BLaER1 treated with 17β-estradiol and CSF1 and Interleukin-3, amounts not matched to agents 10 nM and 100 nM (cell line): Measurements from ENCODE around the gene IDH2.

Experiments
- H3K27ac ChIP-seq, 11 experiments: shearing (Covaris generic); formaldehyde crosslinking; 2 replicates each; pipeline ENCODE4 v1.8.1; 2022
- H3K27me3 ChIP-seq, 11 experiments: shearing (Covaris generic); formaldehyde crosslinking; 2 replicates each; pipeline ENCODE4 v1.8.1; 2022
- H3K36me3 ChIP-seq, 11 experiments: shearing (Covaris generic); formaldehyde crosslinking; 2 replicates each; pipeline ENCODE4 v1.8.1; 2022
- H3K4me1 ChIP-seq, 10 experiments: shearing (Covaris generic); formaldehyde crosslinking; 2 replicates each; pipeline ENCODE4 v1.8.1; 2022
- H3K4me2 ChIP-seq, 11 experiments: shearing (Covaris generic); formaldehyde crosslinking; 2 replicates each; pipeline ENCODE4 v1.8.1; 2022
- H3K4me3 ChIP-seq, 10 experiments: shearing (Covaris generic); formaldehyde crosslinking; 2 replicates each; pipeline ENCODE4 v1.8.1; 2022
- H3K9ac ChIP-seq, 11 experiments: shearing (Covaris generic); formaldehyde crosslinking; 2 replicates each; pipeline ENCODE4 v1.8.1; 2022
- H3K9me3 ChIP-seq, 11 experiments: shearing (Covaris generic); formaldehyde crosslinking; replicated peaks in 1 of 11; 2 replicates each; pipeline ENCODE4 v1.8.1; 2022
- H4K20me1 ChIP-seq, 11 experiments: shearing (Covaris generic); formaldehyde crosslinking; 2 replicates each; pipeline ENCODE4 v1.8.1; 2022
- Cebpa-rat ChIP-seq, 11 experiments: shearing (Covaris generic); IDR thresholded peaks; 2 replicates each; pipeline ENCODE4 v1.8.1; 2022

Gene IDH2

DNA sequence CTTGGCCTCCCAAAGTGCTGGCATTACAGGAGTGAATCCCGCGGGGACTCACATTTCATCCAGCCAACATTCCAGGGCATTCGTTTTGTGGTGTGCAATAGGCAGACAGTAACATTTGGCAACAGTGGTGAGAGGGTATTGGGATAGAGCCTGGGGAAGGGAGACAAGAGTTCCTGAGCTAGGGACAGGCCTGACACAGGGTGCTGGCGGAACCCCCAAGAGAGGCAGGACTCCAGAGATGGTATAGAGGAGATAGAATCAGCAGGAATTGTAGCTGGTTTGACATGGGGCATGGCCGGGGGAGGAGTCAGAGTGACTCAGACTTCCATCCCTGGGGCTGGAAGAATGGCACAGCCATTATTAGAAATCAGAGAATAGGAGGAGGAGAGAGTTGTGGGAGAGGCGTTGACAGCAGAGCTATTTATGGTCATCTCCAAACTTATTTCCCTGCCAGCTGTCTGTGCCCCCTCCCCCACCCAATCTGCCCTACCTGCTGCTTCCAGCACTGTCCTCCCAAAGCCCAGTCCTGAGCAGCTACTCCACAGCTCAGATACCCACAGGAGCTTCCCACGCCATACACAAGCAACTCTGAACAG, 4.4 kb upstream of the IDH2 start:
- H3K27me3 ChIP-seq: peaks cover 6 to 16% (median 15%) of the 10 kb centered on the region in 11 experiments; a peak in 15 of 22 replicates
- no peak overlapping the region for H3K27ac ChIP-seq
- H3K4me3 ChIP-seq: no peak overlapping the region
- peaks cover 12 to 24% (median 18%) of the 10 kb centered on the region in 10 experiments; a peak in 19 of 20 replicates for H3K4me1 ChIP-seq
- H3K9me3 ChIP-seq: no peaks in the 10 kb centered on the region
- no peak for TF ChIP-seq Cebpa-rat (IDR thresholded peaks at IDR 0.05)
- peak overlapping the region in 6 of 11 experiments; percentile 5 to 58 (median 29); a peak in 9 of 22 replicates for H3K4me2 ChIP-seq
- no peak overlapping the region for H3K9ac ChIP-seq
- no peaks in the 10 kb centered on the region for H3K36me3 ChIP-seq
- no peaks in the 10 kb centered on the region for H4K20me1 ChIP-seq

DNA sequence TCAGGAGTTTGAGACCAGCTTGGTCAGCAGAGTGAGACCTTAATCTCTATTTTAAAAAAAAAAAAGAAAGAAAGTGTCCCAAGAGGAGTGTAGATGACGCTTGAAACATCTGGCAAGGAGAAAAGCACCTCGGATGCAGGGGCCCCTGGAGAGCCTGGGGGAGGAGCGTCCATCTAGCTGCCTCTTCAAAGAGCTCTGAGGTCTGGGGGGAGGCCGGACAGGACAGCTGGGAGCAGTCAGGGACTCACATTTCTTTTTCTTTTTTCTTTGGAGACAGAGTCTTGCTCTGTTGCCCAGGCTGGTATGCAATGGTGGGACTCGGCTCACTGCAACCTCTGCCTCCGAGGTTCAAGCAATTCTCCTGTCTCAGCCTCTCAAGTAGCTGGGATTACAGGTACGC, 3.3 kb upstream of the IDH2 start:
- Histone ChIP-seq H3K4me1 (peaks cover 22 to 34% (median 28%) of the 10 kb centered on the region in 10 experiments), H3K4me2 (peak overlapping the region in 4 of 11 experiments; percentile 26 to 38 (median 33); a peak in 7 of 22 replicates), H3K27me3 (peaks cover 6 to 16% (median 15%) of the 10 kb centered on the region in 11 experiments; a peak in 15 of 22 replicates), H3K9ac (no peak overlapping the region), H3K36me3 (peaks cover 0 to under 1% (median 0%) of the 10 kb centered on the region in 11 experiments; a peak in 4 of 22 replicates), H3K9me3 (no peaks in the 10 kb centered on the region), H3K4me3 (no peak overlapping the region), H3K27ac (no peak overlapping the region), H4K20me1 (peaks cover 2 to 10% (median 6%) of the 10 kb centered on the region in 11 experiments; a peak in 13 of 22 replicates)
- TF ChIP-seq Cebpa-rat (IDR thresholded peaks at IDR 0.05): no peak

DNA sequence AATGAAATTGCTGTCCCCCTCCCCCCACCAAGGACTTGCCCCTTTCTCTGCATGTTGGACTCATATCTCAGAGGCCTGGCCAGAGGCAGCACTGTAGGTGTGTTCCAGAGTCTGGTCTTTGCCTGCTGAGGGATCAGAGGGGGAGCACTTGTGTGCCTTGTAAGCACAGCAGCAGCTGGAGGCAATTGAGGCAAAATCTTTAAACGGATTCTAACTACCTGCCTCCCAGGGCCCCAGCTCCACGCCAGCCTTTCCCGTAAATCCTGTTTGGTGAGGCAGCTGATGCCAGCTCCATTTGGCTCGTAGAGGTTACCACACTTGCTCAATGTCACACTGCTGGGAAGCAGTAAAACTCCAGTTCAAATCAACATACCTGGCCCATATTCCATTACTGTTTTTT, 2.3 kb upstream of the IDH2 start:
- Histone ChIP-seq H3K36me3 (peaks cover 0 to 10% (median 0%) of the 10 kb centered on the region in 11 experiments; a peak in 5 of 22 replicates), H3K27ac (no peak overlapping the region), H3K4me1 (peaks cover 31 to 39% (median 35%) of the 10 kb centered on the region in 10 experiments), H3K27me3 (peaks cover 6 to 16% (median 15%) of the 10 kb centered on the region in 11 experiments; a peak in 15 of 22 replicates), H3K9ac (no peak overlapping the region), H3K4me3 (no peak overlapping the region), H3K4me2 (no peak overlapping the region), H4K20me1 (peaks cover 11 to 19% (median 16%) of the 10 kb centered on the region in 11 experiments; a peak in 18 of 22 replicates), H3K9me3 (no peaks in the 10 kb centered on the region)
- TF ChIP-seq Cebpa-rat (IDR thresholded peaks at IDR 0.05): no peak

DNA sequence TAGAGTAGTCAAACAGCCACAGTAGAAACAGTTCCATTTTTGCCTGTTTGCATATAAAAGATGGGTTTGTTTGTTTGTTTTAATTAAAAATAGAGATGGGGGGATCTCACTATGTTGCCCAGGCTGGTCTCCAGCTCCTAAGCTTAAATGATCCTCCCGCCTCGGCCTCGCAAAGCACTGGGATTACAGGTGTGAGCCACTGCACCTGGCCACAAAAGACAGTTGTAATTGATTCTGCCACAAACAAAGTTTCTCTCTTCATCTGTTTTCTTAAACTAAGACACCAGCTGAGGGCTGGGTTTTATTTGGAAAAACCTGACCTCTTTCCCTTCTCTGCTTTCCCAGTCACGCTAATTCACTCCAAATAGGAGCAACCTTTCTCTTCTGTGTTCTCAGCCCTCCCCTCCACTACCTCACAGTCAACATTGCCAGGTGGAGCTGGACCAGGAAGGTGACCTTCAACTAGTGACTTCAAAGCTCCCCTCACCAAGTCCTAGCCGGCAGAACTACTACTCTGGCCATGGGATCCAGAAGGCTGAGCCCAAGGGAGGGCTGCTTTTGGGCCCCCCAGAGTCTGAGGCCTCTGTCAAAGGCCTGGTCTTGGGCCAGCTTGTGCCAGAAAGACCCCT, 1.5 kb upstream of the IDH2 start:
- Histone ChIP-seq H3K9me3 (no peaks in the 10 kb centered on the region), H3K9ac (peak overlapping the region in 1 of 11 experiments; percentile 17; a peak in 1 of 22 replicates)

DNA sequence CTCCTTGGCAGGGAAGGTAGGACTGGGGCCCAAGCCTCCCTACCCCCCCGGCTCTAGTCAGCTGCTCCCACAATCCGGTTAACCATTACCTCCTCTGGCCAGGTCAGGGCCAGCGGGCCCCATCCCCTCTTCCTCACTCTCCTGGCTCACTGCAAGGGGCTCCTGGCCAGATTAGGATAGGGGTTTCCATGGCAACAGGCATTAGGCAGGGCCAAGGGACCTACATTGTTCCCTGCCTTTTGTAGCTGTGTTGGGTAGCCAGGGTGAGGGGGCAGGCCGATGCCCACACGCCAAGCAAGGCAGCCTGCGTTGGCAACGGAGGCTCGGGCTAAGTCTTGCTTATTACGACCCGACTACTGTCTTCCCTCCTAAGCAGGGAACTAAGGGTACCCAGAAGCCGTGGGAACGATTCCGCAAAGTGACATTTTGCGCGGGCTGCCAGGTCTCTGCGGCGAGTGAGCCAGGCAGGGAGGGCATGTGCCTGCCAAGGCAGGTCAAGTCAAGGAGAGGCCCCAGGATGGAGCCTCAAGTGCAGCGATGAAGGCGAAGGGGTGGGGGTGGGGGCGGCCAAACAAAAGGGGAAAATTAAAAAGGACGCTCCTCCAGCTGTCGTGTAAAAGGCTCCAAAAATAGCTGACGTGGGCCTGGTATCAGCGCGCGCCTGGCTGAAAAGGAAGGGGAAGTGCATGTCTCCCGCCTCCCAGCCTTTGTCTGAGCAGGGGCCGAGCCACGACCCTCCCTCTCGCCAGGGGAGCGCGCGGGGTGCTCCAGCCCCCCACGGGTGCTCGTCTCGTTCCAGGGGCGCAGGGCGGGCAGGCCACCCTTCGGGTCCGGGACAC, 919 bp downstream of the IDH2 start:
- TF ChIP-seq Cebpa-rat (IDR thresholded peaks at IDR 0.05): no peak
- Histone ChIP-seq H3K9me3 (no peaks in the 10 kb centered on the region), H3K27me3 (peaks cover 6 to 16% (median 15%) of the 10 kb centered on the region in 11 experiments; a peak in 15 of 22 replicates), H3K36me3 (peaks cover 0 to 17% (median 4%) of the 10 kb centered on the region in 11 experiments; a peak in 7 of 22 replicates), H4K20me1 (peaks cover 41 to 51% (median 48%) of the 10 kb centered on the region in 11 experiments; a peak in 21 of 22 replicates), H3K4me3 (peak overlapping the region; percentile 93 to 99 (median 94)), H3K4me1 (peaks cover 58 to 70% (median 63%) of the 10 kb centered on the region in 10 experiments), H3K27ac (peak overlapping the region; percentile 82 to 100 (median 99)), H3K4me2 (peak overlapping the region; percentile 95 to 100 (median 99)), H3K9ac (peak overlapping the region; percentile 90 to 100 (median 99))

More for the DNA sequence above, 1.5 kb upstream of the IDH2 start:
- Histone ChIP-seq H3K4me2 (peak overlapping the region in 5 of 11 experiments; percentile 97 to 100 (median 99); a peak in 6 of 22 replicates), H3K4me3 (no peak overlapping the region), H3K27ac (no peak overlapping the region), H4K20me1 (peaks cover 19 to 27% (median 23%) of the 10 kb centered on the region in 11 experiments; a peak in 20 of 22 replicates), H3K36me3 (peaks cover 0 to 10% (median 0%) of the 10 kb centered on the region in 11 experiments; a peak in 5 of 22 replicates), H3K27me3 (peaks cover 6 to 16% (median 15%) of the 10 kb centered on the region in 11 experiments; a peak in 15 of 22 replicates), H3K4me1 (peaks cover 39 to 46% (median 42%) of the 10 kb centered on the region in 10 experiments)
- no peak for TF ChIP-seq Cebpa-rat (IDR thresholded peaks at IDR 0.05)

DNA sequence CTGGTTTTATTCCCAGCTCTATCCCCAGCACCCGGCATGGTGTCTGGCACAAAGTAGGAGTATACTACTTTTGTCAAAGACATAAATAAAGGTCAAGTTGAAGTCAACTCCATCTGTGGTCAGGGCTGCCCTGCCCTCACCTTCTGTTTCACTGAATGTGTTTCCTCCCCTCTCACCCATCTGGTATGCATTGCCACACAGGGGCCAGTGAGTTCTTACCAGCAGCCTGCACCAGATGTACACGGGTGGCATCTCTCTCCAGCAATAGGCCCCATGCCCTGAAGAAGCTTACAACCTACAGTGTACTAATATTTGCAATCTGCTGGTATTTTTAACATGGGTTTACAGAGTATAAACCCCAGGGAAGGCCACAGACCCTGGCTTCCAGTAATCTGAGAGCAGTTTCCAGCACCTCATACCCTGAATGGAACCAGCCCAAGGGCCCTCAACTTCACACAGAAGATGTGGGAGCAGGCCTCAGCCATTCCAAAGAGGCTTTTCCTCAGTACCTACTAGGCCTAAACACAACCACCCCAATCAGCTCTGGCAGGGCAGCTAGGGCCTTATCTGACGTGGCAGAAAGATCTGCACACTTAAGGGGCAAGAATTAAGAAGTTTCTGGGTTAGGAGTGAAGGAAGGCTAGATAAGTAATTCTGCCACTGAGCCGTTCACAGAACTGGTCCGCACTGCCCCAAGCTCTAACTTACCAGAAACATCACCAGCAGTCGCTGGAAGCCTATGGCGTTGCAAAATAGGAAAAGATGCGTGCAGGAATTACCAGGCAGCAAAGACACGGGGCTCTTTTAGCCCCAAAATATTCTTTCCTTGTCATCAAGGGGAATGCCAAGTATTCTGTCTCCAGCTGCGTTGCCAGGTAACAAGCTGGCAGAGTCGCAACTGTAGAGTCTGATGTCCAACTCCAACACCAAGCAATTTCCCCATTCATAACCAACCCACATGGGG, 2.1 kb downstream of the IDH2 start:
- peaks cover 0 to 29% (median 14%) of the 10 kb centered on the region in 11 experiments; a peak in 9 of 22 replicates for H3K36me3 ChIP-seq
- peaks cover 67 to 75% (median 70%) of the 10 kb centered on the region in 10 experiments for H3K4me1 ChIP-seq
- peaks cover 6 to 16% (median 15%) of the 10 kb centered on the region in 11 experiments; a peak in 15 of 22 replicates for H3K27me3 ChIP-seq
- H3K27ac ChIP-seq: peak overlapping the region in 9 of 11 experiments; percentile 96 to 100 (median 99); a peak in 18 of 22 replicates
- peaks cover 53 to 63% (median 60%) of the 10 kb centered on the region in 11 experiments; a peak in 21 of 22 replicates for H4K20me1 ChIP-seq
- H3K9me3 ChIP-seq: no peaks in the 10 kb centered on the region
- H3K4me2 ChIP-seq: peak overlapping the region; percentile 95 to 100 (median 99)
- H3K4me3 ChIP-seq: peak overlapping the region in 9 of 10 experiments; percentile 93 to 99 (median 94); a peak in 18 of 20 replicates
- peak in 4 of 11 experiments; percentile 30 to 88 (median 72); a peak in 6 of 22 replicates for TF ChIP-seq Cebpa-rat (IDR thresholded peaks at IDR 0.05)
- H3K9ac ChIP-seq: peak overlapping the region in 9 of 11 experiments; percentile 94 to 100 (median 99); a peak in 19 of 22 replicates
